Measurements from ENCODE around the gene DECR2. TPM values are rescaled to one million over a fixed set of nuclear protein-coding genes. Genes with fewer than 3 reads are reported as not detected.

The DECR2 gene
- total and polyA plus RNA-seq, 2 of the 13 experiments (the other 11 are each of a cell fraction or from before 2014, with no cell fraction given), result 36.3 to 44.6 TPM

DNA sequence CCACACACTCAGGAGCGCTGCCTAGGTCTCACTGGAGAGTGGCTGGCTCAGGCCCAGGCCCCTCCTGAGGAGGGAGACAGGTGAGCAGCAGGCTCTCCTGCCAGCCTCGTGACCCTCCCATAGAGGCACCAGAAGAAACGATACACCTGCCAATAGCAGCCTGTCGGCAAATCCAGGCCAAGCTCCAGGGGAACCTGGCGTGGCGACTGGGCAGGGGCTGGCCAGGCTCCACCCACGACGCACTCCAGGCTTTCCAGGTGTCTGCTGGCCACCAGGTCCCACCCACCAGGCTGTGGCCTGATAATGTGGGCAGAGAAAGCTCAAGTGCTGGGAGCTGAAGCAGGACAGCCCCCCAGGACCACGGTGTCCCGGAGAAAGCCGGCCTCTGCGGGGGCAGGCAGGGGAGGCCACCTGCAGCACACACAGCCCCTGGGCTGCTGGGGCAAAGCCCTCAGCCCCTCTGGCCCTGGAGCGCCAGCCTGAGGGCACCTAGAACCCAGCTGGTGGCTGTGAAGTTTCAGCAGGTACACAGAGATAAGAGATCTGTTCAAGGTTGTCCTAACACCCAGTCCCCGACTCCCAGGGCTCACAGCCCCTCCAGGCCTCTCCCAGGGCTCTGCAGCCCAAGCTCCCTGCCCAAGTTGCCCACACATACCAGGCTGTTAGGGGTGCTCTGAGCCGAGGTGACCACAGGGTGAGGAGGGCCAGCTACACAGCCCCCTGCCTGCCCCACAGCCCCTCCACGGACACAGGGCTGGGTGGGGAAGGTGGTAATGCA is 22.3 kb upstream of the DECR2 start (continued):
- TF ChIP-seq, protein P1, sequence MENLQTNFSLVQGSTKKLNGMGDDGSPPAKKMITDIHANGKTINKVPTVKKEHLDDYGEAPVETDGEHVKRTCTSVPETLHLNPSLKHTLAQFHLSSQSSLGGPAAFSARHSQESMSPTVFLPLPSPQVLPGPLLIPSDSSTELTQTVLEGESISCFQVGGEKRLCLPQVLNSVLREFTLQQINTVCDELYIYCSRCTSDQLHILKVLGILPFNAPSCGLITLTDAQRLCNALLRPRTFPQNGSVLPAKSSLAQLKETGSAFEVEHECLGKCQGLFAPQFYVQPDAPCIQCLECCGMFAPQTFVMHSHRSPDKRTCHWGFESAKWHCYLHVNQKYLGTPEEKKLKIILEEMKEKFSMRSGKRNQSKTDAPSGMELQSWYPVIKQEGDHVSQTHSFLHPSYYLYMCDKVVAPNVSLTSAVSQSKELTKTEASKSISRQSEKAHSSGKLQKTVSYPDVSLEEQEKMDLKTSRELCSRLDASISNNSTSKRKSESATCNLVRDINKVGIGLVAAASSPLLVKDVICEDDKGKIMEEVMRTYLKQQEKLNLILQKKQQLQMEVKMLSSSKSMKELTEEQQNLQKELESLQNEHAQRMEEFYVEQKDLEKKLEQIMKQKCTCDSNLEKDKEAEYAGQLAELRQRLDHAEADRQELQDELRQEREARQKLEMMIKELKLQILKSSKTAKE (CRISPR knock-in tag; IDR thresholded peaks at IDR 0.05; ENCODE audit: borderline replicate concordance), result no peak
- TF ChIP-seq, protein P2, sequence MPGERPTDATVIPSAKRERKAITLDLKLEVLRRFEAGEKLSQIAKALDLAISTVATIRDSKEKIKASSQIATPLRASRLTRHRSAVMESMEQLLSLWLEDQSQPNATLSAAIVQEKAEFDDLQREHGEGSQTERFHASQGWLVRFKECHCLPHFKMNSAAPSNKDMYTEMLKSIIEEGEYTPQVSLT (CRISPR knock-in tag; IDR thresholded peaks at IDR 0.05; ENCODE audit: borderline replicate concordance, low read depth), result no peak
- TF ChIP-seq ZBTB25 (CRISPR knock-in tag; IDR thresholded peaks at IDR 0.05) (no peak), ZBTB7A (CRISPR knock-in tag; IDR thresholded peaks at IDR 0.05) (no peak), ZFX (CRISPR knock-in tag; IDR thresholded peaks at IDR 0.05; ENCODE audit: low read depth) (peak; percentile 51; the same call in 1 of the 2 replicates), ZNF260 (CRISPR knock-in tag; IDR thresholded peaks at IDR 0.05; ENCODE audit: borderline replicate concordance, low read depth) (no peak), HNRNPL (IDR thresholded peaks at IDR 0.05; ENCODE audit: low read depth, low read length) (peak; percentile 90), ZNF160 (CRISPR knock-in tag; IDR thresholded peaks at IDR 0.05) (no peak), HCFC1 (IDR thresholded peaks at IDR 0.05; ENCODE audit: low read depth, low read length) (no peak), MTF2 (CRISPR knock-in tag; IDR thresholded peaks at IDR 0.05; ENCODE audit: borderline replicate concordance) (no peak), POLR2AphosphoS2 (IDR thresholded peaks at IDR 0.05; ENCODE audit: low read depth, low read length) (no peak), SETDB1 (CRISPR knock-in tag; IDR thresholded peaks at IDR 0.05; ENCODE audit: borderline replicate concordance) (no peak), RBFOX2 (IDR thresholded peaks at IDR 0.05; ENCODE audit: low read depth, low read length) (peak; percentile 51), TBX3 (IDR thresholded peaks at IDR 0.05; ENCODE audit: borderline replicate concordance) (no peak), TARDBP (CRISPR knock-in tag; IDR thresholded peaks at IDR 0.05) (no peak), ZSCAN22 (CRISPR knock-in tag; IDR thresholded peaks at IDR 0.05) (no peak), AKAP8 (CRISPR knock-in tag; IDR thresholded peaks at IDR 0.05) (no peak)
- TF ChIP-seq, protein P3, sequence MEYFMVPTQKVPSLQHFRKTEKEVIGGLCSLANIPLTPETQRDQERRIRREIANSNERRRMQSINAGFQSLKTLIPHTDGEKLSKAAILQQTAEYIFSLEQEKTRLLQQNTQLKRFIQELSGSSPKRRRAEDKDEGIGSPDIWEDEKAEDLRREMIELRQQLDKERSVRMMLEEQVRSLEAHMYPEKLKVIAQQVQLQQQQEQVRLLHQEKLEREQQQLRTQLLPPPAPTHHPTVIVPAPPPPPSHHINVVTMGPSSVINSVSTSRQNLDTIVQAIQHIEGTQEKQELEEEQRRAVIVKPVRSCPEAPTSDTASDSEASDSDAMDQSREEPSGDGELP (IDR thresholded peaks at IDR 0.05; ENCODE audit: borderline replicate concordance, low read depth), result peak; percentile 77
- TF ChIP-seq, protein P4, sequence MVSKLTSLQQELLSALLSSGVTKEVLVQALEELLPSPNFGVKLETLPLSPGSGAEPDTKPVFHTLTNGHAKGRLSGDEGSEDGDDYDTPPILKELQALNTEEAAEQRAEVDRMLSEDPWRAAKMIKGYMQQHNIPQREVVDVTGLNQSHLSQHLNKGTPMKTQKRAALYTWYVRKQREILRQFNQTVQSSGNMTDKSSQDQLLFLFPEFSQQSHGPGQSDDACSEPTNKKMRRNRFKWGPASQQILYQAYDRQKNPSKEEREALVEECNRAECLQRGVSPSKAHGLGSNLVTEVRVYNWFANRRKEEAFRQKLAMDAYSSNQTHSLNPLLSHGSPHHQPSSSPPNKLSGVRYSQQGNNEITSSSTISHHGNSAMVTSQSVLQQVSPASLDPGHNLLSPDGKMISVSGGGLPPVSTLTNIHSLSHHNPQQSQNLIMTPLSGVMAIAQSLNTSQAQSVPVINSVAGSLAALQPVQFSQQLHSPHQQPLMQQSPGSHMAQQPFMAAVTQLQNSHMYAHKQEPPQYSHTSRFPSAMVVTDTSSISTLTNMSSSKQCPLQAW (CRISPR knock-in tag; IDR thresholded peaks at IDR 0.05), result no peak
- TF ChIP-seq, protein P5, sequence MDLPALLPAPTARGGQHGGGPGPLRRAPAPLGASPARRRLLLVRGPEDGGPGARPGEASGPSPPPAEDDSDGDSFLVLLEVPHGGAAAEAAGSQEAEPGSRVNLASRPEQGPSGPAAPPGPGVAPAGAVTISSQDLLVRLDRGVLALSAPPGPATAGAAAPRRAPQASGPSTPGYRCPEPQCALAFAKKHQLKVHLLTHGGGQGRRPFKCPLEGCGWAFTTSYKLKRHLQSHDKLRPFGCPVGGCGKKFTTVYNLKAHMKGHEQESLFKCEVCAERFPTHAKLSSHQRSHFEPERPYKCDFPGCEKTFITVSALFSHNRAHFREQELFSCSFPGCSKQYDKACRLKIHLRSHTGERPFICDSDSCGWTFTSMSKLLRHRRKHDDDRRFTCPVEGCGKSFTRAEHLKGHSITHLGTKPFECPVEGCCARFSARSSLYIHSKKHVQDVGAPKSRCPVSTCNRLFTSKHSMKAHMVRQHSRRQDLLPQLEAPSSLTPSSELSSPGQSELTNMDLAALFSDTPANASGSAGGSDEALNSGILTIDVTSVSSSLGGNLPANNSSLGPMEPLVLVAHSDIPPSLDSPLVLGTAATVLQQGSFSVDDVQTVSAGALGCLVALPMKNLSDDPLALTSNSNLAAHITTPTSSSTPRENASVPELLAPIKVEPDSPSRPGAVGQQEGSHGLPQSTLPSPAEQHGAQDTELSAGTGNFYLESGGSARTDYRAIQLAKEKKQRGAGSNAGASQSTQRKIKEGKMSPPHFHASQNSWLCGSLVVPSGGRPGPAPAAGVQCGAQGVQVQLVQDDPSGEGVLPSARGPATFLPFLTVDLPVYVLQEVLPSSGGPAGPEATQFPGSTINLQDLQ (CRISPR knock-in tag; IDR thresholded peaks at IDR 0.05), result no peak

Measured in HepG2 (cell line).